ENCODE results near the gene ST8SIA2. TPM values are rescaled to one million over a fixed set of nuclear protein-coding genes. Genes with fewer than 3 reads are reported as not detected.

ST8SIA2 gene
- polyA plus RNA-seq, 1 of the 3 experiments (the other 2 are of a cell fraction), result 0.05 TPM

- POLR2A ChIA-PET, result no interaction called here
- H3F3A ChIP-seq (replicated peaks; ENCODE audit: insufficient read depth), result no peaks in the 10 kb centered on the region
- WGBS (ENCODE audit: low lambda C conversion rate), result 20% methylated on average over 13 of the region's 13 CpGs
Observed at GRCh38 chr15:92499731-92500530, 106.2 kb downstream of the ST8SIA2 start.

GRCh38 chr15:92502336-92502735, 108.7 kb downstream of the ST8SIA2 start:
- ChIA-PET CTCF (interaction anchor here (1.4 kb wide), 1 partner anchor 213 kb away, joined by 3 read pairs; no protein-coding TSS in a partner anchor), POLR2A (no interaction called here)

More at GRCh38 chr15:92499731-92500530, 106.2 kb downstream of the ST8SIA2 start:
- Histone ChIP-seq H3K36me3 (replicated peaks in 1 of 2; ENCODE audit: control insufficient read depth in 1 of 2, insufficient read depth in 2 of 2, low read length in 1 of 2) (no peaks in the 10 kb centered on the region), H2AFZ (ENCODE audit: low read depth) (no peak overlapping the region), H3K9ac (no peak overlapping the region), H3K4me1 (ENCODE audit: control insufficient read depth in 1 of 2, insufficient read depth in 2 of 2, low read depth in 1 of 2, low read length in 1 of 2) (peaks cover 0 to 13% of the 10 kb centered on the region in 2 experiments; a peak in 2 of 4 replicates), H3K9me2 (no peaks in the 10 kb centered on the region), H4K20me1 (ENCODE audit: insufficient read depth) (no peaks in the 10 kb centered on the region), H3K27ac (ENCODE audit: low read depth in 2 of 2, low read length in 1 of 2) (peak overlapping the region in 1 of 2 experiments; percentile 47; a peak in 1 of 4 replicates), H3K4me2 (no peak overlapping the region), H3K4me3 (ENCODE audit: low read depth in 2 of 2, low read length in 1 of 2) (no peak overlapping the region), H3K79me2 (ENCODE audit: insufficient read depth) (no peaks in the 10 kb centered on the region), H3K9me3 (no peaks in the 10 kb centered on the region), H3K27me3 (ENCODE audit: insufficient read depth) (no peaks in the 10 kb centered on the region)
- TF ChIP-seq MXI1 (IDR thresholded peaks at IDR 0.05; ENCODE audit: low read depth, low read length), result peak; percentile 18; the same call in 1 of the 2 replicates
- peak; percentile 53; the same call in 1 of the 2 replicates for TF ChIP-seq FOXJ3 (CRISPR knock-in tag; IDR thresholded peaks at IDR 0.05)
- peak; percentile 73 for TF ChIP-seq GATA2 (CRISPR knock-in tag; IDR thresholded peaks at IDR 0.05)
- TF ChIP-seq RFX5 (IDR thresholded peaks at IDR 0.05; ENCODE audit: low read length), result no peak
- peak; percentile 52 for DNase-seq
- CTCF ChIA-PET, result interaction anchor here (0.8 to 1.3 kb wide), 2 partner anchors 22 to 402 kb away, joined by 3 to 4 read pairs; no protein-coding TSS in a partner anchor

GRCh38 chr15:92502930-92503857, 109.5 kb downstream of the ST8SIA2 start:
- Histone ChIP-seq H3K9me3 (no peaks in the 10 kb centered on the region), H3K9ac (no peak overlapping the region), H2AFZ (ENCODE audit: low read depth) (no peak overlapping the region), H3K9me2 (no peaks in the 10 kb centered on the region), H3K4me2 (no peak overlapping the region), H3K27ac (ENCODE audit: low read depth in 2 of 2, low read length in 1 of 2) (no peak overlapping the region), H3K27me3 (ENCODE audit: insufficient read depth) (no peaks in the 10 kb centered on the region), H3K4me1 (ENCODE audit: control insufficient read depth in 1 of 2, insufficient read depth in 2 of 2, low read depth in 1 of 2, low read length in 1 of 2) (peaks cover 0 to 13% of the 10 kb centered on the region in 2 experiments; a peak in 2 of 4 replicates), H3K36me3 (replicated peaks in 1 of 2; ENCODE audit: control insufficient read depth in 1 of 2, insufficient read depth in 2 of 2, low read length in 1 of 2) (no peaks in the 10 kb centered on the region), H3K4me3 (ENCODE audit: low read depth in 2 of 2, low read length in 1 of 2) (no peak overlapping the region), H4K20me1 (ENCODE audit: insufficient read depth) (no peaks in the 10 kb centered on the region), H3F3A (replicated peaks; ENCODE audit: insufficient read depth) (no peaks in the 10 kb centered on the region), H3K79me2 (ENCODE audit: insufficient read depth) (no peaks in the 10 kb centered on the region)
- DNase-seq, result no peak
- ChIA-PET CTCF (interaction anchor here (1.4 kb wide), 1 partner anchor 212 kb away, joined by 3 read pairs; no protein-coding TSS in a partner anchor), POLR2A (no interaction called here)
- WGBS (ENCODE audit: low lambda C conversion rate), result 6% methylated on average over 5 of the region's 5 CpGs
- no peak for TF ChIP-seq FOXM1 (IDR thresholded peaks at IDR 0.05; ENCODE audit: low read depth)
- TF ChIP-seq PBX3 (IDR thresholded peaks at IDR 0.05), result no peak
- no peak for TF ChIP-seq GATA2 (CRISPR knock-in tag; IDR thresholded peaks at IDR 0.05)
- no peak for TF ChIP-seq ELF1 (IDR thresholded peaks at IDR 0.05)
- no peak for TF ChIP-seq EZH2phosphoT487 (IDR thresholded peaks at IDR 0.05; ENCODE audit: borderline replicate concordance, low read depth)
- TF ChIP-seq USF1 (IDR thresholded peaks at IDR 0.05; ENCODE audit: borderline replicate concordance, low read depth), result no peak
- no peak for TF ChIP-seq FOSL2 (IDR thresholded peaks at IDR 0.05; ENCODE audit: borderline replicate concordance, low read depth)
- no peak for TF ChIP-seq ZBTB33 (IDR thresholded peaks at IDR 0.05; ENCODE audit: borderline replicate concordance, low read depth)

More at GRCh38 chr15:92502336-92502735, 108.7 kb downstream of the ST8SIA2 start:
- TF ChIP-seq RCOR1 (IDR thresholded peaks at IDR 0.05; ENCODE audit: low read length) (no peak), RFX5 (IDR thresholded peaks at IDR 0.05; ENCODE audit: low read length) (no peak), JUND (IDR thresholded peaks at IDR 0.05) (no peak), CHD2 (IDR thresholded peaks at IDR 0.05; ENCODE audit: low read length, partially characterized antibody) (no peak), MEF2A (IDR thresholded peaks at IDR 0.05; ENCODE audit: borderline replicate concordance, low read depth) (no peak)
- peaks cover 0 to 13% of the 10 kb centered on the region in 2 experiments; a peak in 2 of 4 replicates for H3K4me1 ChIP-seq (ENCODE audit: control insufficient read depth in 1 of 2, insufficient read depth in 2 of 2, low read depth in 1 of 2, low read length in 1 of 2)
- no peaks in the 10 kb centered on the region for H3K36me3 ChIP-seq (replicated peaks in 1 of 2; ENCODE audit: control insufficient read depth in 1 of 2, insufficient read depth in 2 of 2, low read length in 1 of 2)
- no peak for DNase-seq
- WGBS (ENCODE audit: low lambda C conversion rate), result 39% methylated on average over 7 of the region's 7 CpGs
- H2AFZ ChIP-seq (ENCODE audit: low read depth), result no peak overlapping the region
- H3K27me3 ChIP-seq (ENCODE audit: insufficient read depth), result no peaks in the 10 kb centered on the region
- H3K9me2 ChIP-seq, result no peaks in the 10 kb centered on the region
- H3K4me3 ChIP-seq (ENCODE audit: low read depth in 2 of 2, low read length in 1 of 2), result no peak overlapping the region
- no peak overlapping the region for H3K27ac ChIP-seq (ENCODE audit: low read depth in 2 of 2, low read length in 1 of 2)
- no peaks in the 10 kb centered on the region for H3K79me2 ChIP-seq (ENCODE audit: insufficient read depth)
- no peaks in the 10 kb centered on the region for H3F3A ChIP-seq (replicated peaks; ENCODE audit: insufficient read depth)
- H4K20me1 ChIP-seq (ENCODE audit: insufficient read depth), result no peaks in the 10 kb centered on the region
- H3K9ac ChIP-seq, result no peak overlapping the region
- H3K9me3 ChIP-seq, result no peaks in the 10 kb centered on the region
- H3K4me2 ChIP-seq, result no peak overlapping the region
